Sigmoid colon (tissue), 4 donors: ENCODE measurements around the gene DNAAF5.

Experiments
- CTCF ChIP-seq, 4 experiments: fragments of 450-650 bp in 3 of 4; fragments of 200-600 bp in 1 of 4; IDR thresholded peaks; one replicate each; pipeline ENCODE4 v1.5.1; 2016 to 2019; ENCODE audit warnings: antibody characterized with exemption in 4 of 4, mild to moderate bottlenecking in 3 of 4, moderate library complexity in 2 of 4
- POLR2AphosphoS5 ChIP-seq, 4 donors: sonication (generic); formaldehyde crosslinking; IDR thresholded peaks; one replicate each; pipeline ENCODE4 v1.6.1; 2017; ENCODE audit warnings: antibody characterized with exemption in 4 of 4

DNA sequence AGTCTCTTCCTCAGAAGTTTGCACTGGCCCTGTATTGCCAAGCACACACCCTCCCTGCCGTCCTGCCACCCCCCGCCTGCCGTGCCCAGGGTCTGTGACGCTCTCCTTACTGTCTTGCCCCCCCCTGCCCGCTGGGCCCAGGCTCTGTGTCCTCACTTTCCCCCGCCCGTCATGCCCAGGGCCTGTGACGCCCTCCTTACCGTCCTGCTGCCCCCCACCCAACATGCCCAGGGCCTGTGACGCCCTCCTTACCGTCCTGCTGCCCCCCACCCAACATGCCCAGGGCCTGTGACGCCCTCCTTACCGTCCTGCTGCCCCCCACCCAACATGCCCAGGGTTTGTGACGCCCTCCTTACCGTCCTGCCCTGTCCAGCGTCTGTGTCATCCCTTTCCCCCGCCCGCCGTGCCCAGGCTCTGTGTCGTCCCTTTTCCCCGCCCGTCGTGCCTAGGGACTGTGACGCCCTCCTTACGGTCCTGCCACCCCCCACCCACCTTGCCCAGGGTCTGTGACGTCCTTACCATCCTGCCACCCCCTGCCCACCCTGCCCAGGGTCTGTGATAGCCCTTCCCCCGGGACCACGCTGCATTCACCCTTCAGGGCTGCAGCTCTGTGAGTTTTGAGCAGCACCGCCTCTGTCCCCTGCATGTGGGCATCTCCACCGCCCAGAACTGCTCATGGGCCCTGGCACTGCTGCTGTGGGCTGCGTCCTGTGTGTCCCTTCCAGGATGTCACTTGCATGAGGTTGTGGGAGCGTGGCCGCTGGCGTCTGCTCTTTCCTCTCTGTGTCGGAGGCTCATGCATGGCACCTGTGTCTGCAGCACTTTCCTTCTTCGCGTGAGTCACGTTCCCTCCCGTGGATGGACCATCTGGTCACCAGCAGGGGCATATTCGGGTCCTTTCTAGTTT, 19.9 kb downstream of the DNAAF5 start:
- no peak for TF ChIP-seq CTCF (IDR thresholded peaks at IDR 0.05)
- TF ChIP-seq POLR2AphosphoS5 (IDR thresholded peaks at IDR 0.05), result no peak
